HepG2 (cell line): ENCODE data around the gene MED25. TPM values are rescaled to one million over a fixed set of nuclear protein-coding genes. Genes with fewer than 3 reads are reported as not detected.

Experiments used
- ATF2 ChIP-seq: sonication (generic); formaldehyde crosslinking; IDR thresholded peaks from 2 replicates; pipeline ENCODE4 v1.4.0; 2020; ENCODE audit warnings: missing genetic modification reagents
- CREB1 ChIP-seq, 2 experiments: fragments of 450-650 bp in 1 of 2; IDR thresholded peaks; 2 replicates each; pipeline ENCODE4 v1.6.1; 2016 to 2017; ENCODE audit warnings: control low read depth in 1 of 2, mild to moderate bottlenecking in 1 of 2, missing compliant biosample characterization in 1 of 2, missing genetic modification characterization in 1 of 2
- CREBL2 ChIP-seq: sonication (generic); formaldehyde crosslinking; IDR thresholded peaks from 2 replicates; pipeline ENCODE4 v1.8.1; 2023; ENCODE audit warnings: missing genetic modification reagents, mild to moderate bottlenecking, borderline replicate concordance
- ELF3 ChIP-seq: IDR thresholded peaks from 2 replicates; pipeline ENCODE4 v1.6.1; 2016; ENCODE audit warnings: missing genetic modification reagents, missing compliant biosample characterization
- GABPB1 ChIP-seq: IDR thresholded peaks from 2 replicates; pipeline ENCODE4 v1.6.1; 2016; ENCODE audit warnings: mild to moderate bottlenecking, missing genetic modification reagents, moderate library complexity, missing compliant biosample characterization
- HCFC1 ChIP-seq: fragments of 150-350 bp; IDR thresholded peaks from 2 replicates; pipeline ENCODE4 v1.6.1; 2014; ENCODE audit warnings: low read depth, low read length
- ISX ChIP-seq: sonication (generic); formaldehyde crosslinking; conservative IDR thresholded peaks from 2 replicates; pipeline ENCODE4 v1.5.0; 2020; ENCODE audit warnings: missing genetic modification reagents
- JDP2 ChIP-seq: sonication (generic); formaldehyde crosslinking; IDR thresholded peaks from 2 replicates; pipeline ENCODE4 v1.8.1; 2022; ENCODE audit warnings: missing genetic modification reagents, borderline replicate concordance
- KLF12 ChIP-seq: sonication (generic); formaldehyde crosslinking; IDR thresholded peaks from 2 replicates; pipeline ENCODE4 v1.4.0; 2020; ENCODE audit warnings: missing genetic modification reagents, borderline replicate concordance
- MEIS1 ChIP-seq: sonication (generic); formaldehyde crosslinking; IDR thresholded peaks from 2 replicates; pipeline ENCODE4 v1.9.0; 2021; ENCODE audit warnings: mild to moderate bottlenecking, missing genetic modification reagents, moderate library complexity, borderline replicate concordance
- NCOR1 ChIP-seq: fragments of 200-600 bp; sonication (generic); IDR thresholded peaks from 2 replicates; pipeline ENCODE4 v1.7.0; 2017; ENCODE audit warnings: antibody characterized with exemption, low read length, borderline replicate concordance
- POLR2G ChIP-seq: fragments of 200-400 bp; formaldehyde crosslinking; IDR thresholded peaks from 2 replicates; pipeline ENCODE4 v1.6.1; 2018; ENCODE audit warnings: mild to moderate bottlenecking, low read depth, low read length, moderate library complexity
- SMARCC2 ChIP-seq: fragments of 450-650 bp; IDR thresholded peaks from 2 replicates; pipeline ENCODE4 v1.6.1; 2017; ENCODE audit warnings: antibody characterized with exemption, mild to moderate bottlenecking
- YY1 ChIP-seq: IDR thresholded peaks from 2 replicates; pipeline ENCODE4 v1.6.1; 2011; ENCODE audit warnings: low read length, low read depth, moderate library complexity, mild to moderate bottlenecking; ENCODE audit not compliant: insufficient read depth, insufficient replicate concordance
- ZBTB38 ChIP-seq: sonication (generic); formaldehyde crosslinking; IDR thresholded peaks from 2 replicates; pipeline ENCODE4 v1.5.1; 2020; ENCODE audit warnings: mild to moderate bottlenecking, missing genetic modification reagents
- ZBTB46 ChIP-seq: sonication (generic); formaldehyde crosslinking; IDR thresholded peaks from 2 replicates; pipeline ENCODE4 v1.4.0; 2020; ENCODE audit warnings: mild to moderate bottlenecking, missing genetic modification reagents, borderline replicate concordance
- ZBTB8A ChIP-seq: sonication (generic); formaldehyde crosslinking; IDR thresholded peaks from 2 replicates; pipeline ENCODE4 v1.4.0; 2020; ENCODE audit warnings: mild to moderate bottlenecking, low read depth, missing genetic modification reagents, borderline replicate concordance
- ZNF224 ChIP-seq: sonication (generic); formaldehyde crosslinking; IDR thresholded peaks from 2 replicates; pipeline ENCODE4 v1.5.0; 2020; ENCODE audit warnings: mild to moderate bottlenecking, missing genetic modification reagents
- ZNF235 ChIP-seq: sonication (generic); formaldehyde crosslinking; IDR thresholded peaks from 2 replicates; pipeline ENCODE4 v1.8.1; 2023; ENCODE audit warnings: mild to moderate bottlenecking, missing genetic modification reagents, borderline replicate concordance
- ZNF414 ChIP-seq: sonication (generic); formaldehyde crosslinking; IDR thresholded peaks from 2 replicates; pipeline ENCODE4 v1.5.0; 2020; ENCODE audit warnings: missing genetic modification reagents
- ZNF543 ChIP-seq: sonication (generic); formaldehyde crosslinking; IDR thresholded peaks from 2 replicates; pipeline ENCODE4 v1.4.0; 2020; ENCODE audit warnings: mild to moderate bottlenecking, missing genetic modification reagents
- ZXDC ChIP-seq: sonication (generic); formaldehyde crosslinking; IDR thresholded peaks from 2 replicates; pipeline ENCODE4 v1.5.0; 2020; ENCODE audit warnings: mild to moderate bottlenecking, missing genetic modification reagents
- polyA plus RNA-seq, 8 experiments: library from polyadenylated mRNA; depleted of rRNA in 3 of 8; stranded (reverse) in 7 of 8; unstranded in 1 of 8; fragments of >200 nt; fragmentation: Illumina TruSeq in 4 of 8; extraction: Trizol in 4 of 8; gene quantifications; 2 replicates each; pipeline versions ENCODE4 v1.2.1 to v1.2.3, GENCODE V29; 2011 to 2016; ENCODE audit warnings: low read depth in 4 of 8, missing spikeins in 1 of 8, mixed read lengths in 1 of 8; ENCODE audit not compliant: insufficient read depth in 1 of 8
- total RNA-seq, 5 experiments: library from RNA; depleted of rRNA; stranded (reverse); fragments of >200 nt; fragmentation: Illumina TruSeq; extraction: Trizol; gene quantifications; 2 replicates each; pipeline ENCODE4 v1.2.3, GENCODE V29; 2016; ENCODE audit warnings: low read depth in 1 of 5

MED25 gene
- total and polyA plus RNA-seq, 2 of the 13 experiments (the other 11 are each of a cell fraction or from before 2014, with no cell fraction given): 11.1 to 15.1 TPM

GRCh38 chr19:49877020-49877878, 59.2 kb downstream of the MED25 start, which contains the start of the genes AKT1S1 and TBC1D17 (continued):
- TF ChIP-seq ZXDC (CRISPR knock-in tag) (no peak), SMARCC2 (no peak), JDP2 (CRISPR knock-in tag) (no peak), ZNF414 (CRISPR knock-in tag) (no peak; the same call in 1 of the 2 replicates), ZBTB38 (CRISPR knock-in tag) (peak; percentile 21; the same call in 1 of the 2 replicates), NCOR1 (peak; percentile 17; the same call in 1 of the 2 replicates), ELF3 (CRISPR knock-in tag) (peak; percentile 66), GABPB1 (peak; percentile 95), HCFC1 (peak; percentile 59), ZNF543 (CRISPR knock-in tag) (no peak), KLF12 (0 out of 2 replicates have a peak, but pooled peaks have one; percentile 21), CREB1 (IDR thresholded peaks at IDR 0.05) (peak; percentile 93), CREB1 (CRISPR knock-in tag; IDR thresholded peaks at IDR 0.05) (peak; percentile 96), MEIS1 (CRISPR knock-in tag) (no peak), CREBL2 (0 out of 2 replicates have a peak, but pooled peaks have one; percentile 8), ATF2 (CRISPR knock-in tag) (no peak), POLR2G (peak; percentile 87), ZNF224 (CRISPR knock-in tag) (no peak), ISX (no peak), YY1 (peak; percentile 94), ZBTB46 (CRISPR knock-in tag) (no peak), ZNF235 (CRISPR knock-in tag) (no peak), ZBTB8A (CRISPR knock-in tag) (no peak)
